Stimulated activated naive CD8-positive, alpha-beta T cell treated with anti-CD3 and anti-CD28 coated beads, Interleukin-15, amount 100 ng/mL, for 72 hours (primary cell): ENCODE data around the gene CNST.
"Not testable (repeated sequence)": the region's sequence is repeated elsewhere in the genome, so short reads cannot be mapped to it uniquely, and the experiment has no call there.

Experiments
- ATAC-seq: fragments of 150-1000 bp; cut with Tn5 transposase; 2 replicates; pipeline ENCODE4 v1.10.0; 2021; ENCODE audit warnings: mild to moderate bottlenecking, moderate library complexity
- DNase-seq, 2 donors: peaks; one replicate each; pipeline ENCODE4 v3.0.0; 2021 to 2022
- H3K27ac Mint-ChIP-seq, 2 donors: one replicate each; pipeline ENCODE4 v1.8.0; 2022; ENCODE audit warnings: mild to moderate bottlenecking in 2 of 2, mixed read lengths in 2 of 2, moderate library complexity in 2 of 2
- H3K27me3 Mint-ChIP-seq: one replicate; pipeline ENCODE4 v1.8.0; 2022; ENCODE audit warnings: mixed read lengths
- H3K4me1 Mint-ChIP-seq: one replicate; pipeline ENCODE4 v1.8.0; 2022; ENCODE audit warnings: mild to moderate bottlenecking, mixed read lengths
- H3K4me3 Mint-ChIP-seq, 2 donors: one replicate each; pipeline ENCODE4 v1.8.0; 2022; ENCODE audit warnings: mild to moderate bottlenecking in 2 of 2, mixed read lengths in 2 of 2, moderate library complexity in 1 of 2
- H3K9me3 Mint-ChIP-seq, 2 donors: one replicate each; pipeline ENCODE4 v1.8.0; 2022; ENCODE audit warnings: mixed read lengths in 2 of 2

CNST gene

DNA sequence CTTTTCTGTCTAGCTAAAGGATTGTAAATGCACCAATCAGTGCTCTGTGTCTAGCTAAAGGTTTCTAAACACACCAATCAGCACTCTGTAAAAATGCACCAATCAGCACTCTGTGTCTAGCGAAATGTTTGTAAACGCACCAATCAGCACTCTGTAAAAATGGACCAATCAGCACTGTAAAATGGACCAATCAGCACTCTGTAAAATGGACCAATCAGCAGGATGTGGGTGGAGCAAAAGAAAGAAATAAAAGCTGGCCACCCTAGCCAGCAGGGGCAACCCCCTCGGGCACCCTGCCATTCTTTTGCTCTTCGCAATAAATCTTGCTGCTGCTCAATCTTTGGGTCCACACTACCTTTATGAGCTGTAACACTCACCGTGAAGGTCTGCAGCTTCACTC is 146.2 kb downstream of the CNST start:
- not testable (repeated sequence) for DNase-seq, H3K4me1 Mint-ChIP-seq, H3K4me3 Mint-ChIP-seq, H3K27ac Mint-ChIP-seq, ATAC-seq
- peaks cover 22% of the 10 kb centered on the region for H3K27me3 Mint-ChIP-seq
- peaks cover 0 to 21% of the 10 kb centered on the region in 2 donors for H3K9me3 Mint-ChIP-seq
